ENCODE measurements around the gene FAM83D. TPM values are rescaled to one million over a fixed set of nuclear protein-coding genes. Genes with fewer than 3 reads are reported as not detected.

The FAM83D gene
- total RNA-seq, 3 donors from 2014 or later (not counting 1 experiment from before 2014, with no cell fraction given) = 1.1 to 2.7 (median 2.1) TPM

GRCh38 chr20:38986663-38987062, 60.4 kb downstream of the FAM83D start:
- intact Hi-C loops (cut with micrococcal nuclease) = no loop called here
- no peaks in the 10 kb centered on the region for H3K9me3 ChIP-seq (ENCODE audit: control insufficient read depth, insufficient read depth, low read length)
- DNase-seq (no peak), ATAC-seq (no peak)
- H3K4me1 Mint-ChIP-seq = peaks cover 8 to 13% of the 10 kb centered on the region in 2 donors
- no peak overlapping the region for H3K4me3 Mint-ChIP-seq
- TF ChIP-seq CTCF (IDR thresholded peaks at IDR 0.05) = no peak
- H3K27me3 Mint-ChIP-seq (ENCODE audit: low read depth in 2 of 2) = no peaks in the 10 kb centered on the region
- H3K27me3 ChIP-seq (ENCODE audit: control insufficient read depth, insufficient read depth, low read length) = no peaks in the 10 kb centered on the region
- H3K9me3 Mint-ChIP-seq = no peaks in the 10 kb centered on the region
- H3K4me1 ChIP-seq (ENCODE audit: control insufficient read depth, insufficient read depth, low read length) = no peaks in the 10 kb centered on the region
- H3K36me3 ChIP-seq (ENCODE audit: control insufficient read depth, insufficient read depth, low read length) = peaks cover 11% of the 10 kb centered on the region
- peaks cover 8% of the 10 kb centered on the region for H3K36me3 Mint-ChIP-seq
- no peak overlapping the region for H3K4me3 ChIP-seq (ENCODE audit: low read length)
- H3K27ac ChIP-seq (ENCODE audit: low read length) = no peak overlapping the region
- 91% methylated on average over 2 of the region's 2 CpGs for WGBS (ENCODE audit: insufficient coverage)
- H3K27ac Mint-ChIP-seq = no peak overlapping the region

- Histone ChIP-seq H3K4me3 (ENCODE audit: low read length) (no peak overlapping the region), H3K4me1 (ENCODE audit: control insufficient read depth, insufficient read depth, low read length) (no peaks in the 10 kb centered on the region), H3K27ac (ENCODE audit: low read length) (no peak overlapping the region), H3K36me3 (ENCODE audit: control insufficient read depth, insufficient read depth, low read length) (peaks cover 22% of the 10 kb centered on the region), H3K9me3 (ENCODE audit: control insufficient read depth, insufficient read depth, low read length) (no peaks in the 10 kb centered on the region), H3K27me3 (ENCODE audit: control insufficient read depth, insufficient read depth, low read length) (no peaks in the 10 kb centered on the region)
- no peak for TF ChIP-seq CTCF (IDR thresholded peaks at IDR 0.05)
- H3K9me3 Mint-ChIP-seq = no peaks in the 10 kb centered on the region
- H3K27ac Mint-ChIP-seq = no peak overlapping the region
- 74% methylated on average over 4 of the region's 4 CpGs for WGBS (ENCODE audit: insufficient coverage)
- ATAC-seq (no peak), DNase-seq (no peak)
- H3K36me3 Mint-ChIP-seq = peaks cover 8% of the 10 kb centered on the region
- H3K4me3 Mint-ChIP-seq = no peak overlapping the region
- intact Hi-C loops (cut with micrococcal nuclease) = no loop called here
- peaks cover 0 to 5% of the 10 kb centered on the region in 2 donors for H3K4me1 Mint-ChIP-seq
- no peaks in the 10 kb centered on the region for H3K27me3 Mint-ChIP-seq (ENCODE audit: low read depth in 2 of 2)
These were observed 61.6 kb downstream of the FAM83D start for GRCh38 chr20:38987777-38988176.

- H3K27ac ChIP-seq (ENCODE audit: low read length) = no peak overlapping the region
- H3K27me3 ChIP-seq (ENCODE audit: control insufficient read depth, insufficient read depth, low read length) = no peaks in the 10 kb centered on the region
- H3K4me3 Mint-ChIP-seq = no peak overlapping the region
- H3K36me3 ChIP-seq (ENCODE audit: control insufficient read depth, insufficient read depth, low read length) = peaks cover 26% of the 10 kb centered on the region
- no peaks in the 10 kb centered on the region for H3K27me3 Mint-ChIP-seq (ENCODE audit: low read depth in 2 of 2)
- TF ChIP-seq CTCF (IDR thresholded peaks at IDR 0.05) = no peak
- H3K9me3 Mint-ChIP-seq = no peaks in the 10 kb centered on the region
- no peak overlapping the region for H3K27ac Mint-ChIP-seq
- H3K36me3 Mint-ChIP-seq = peaks cover 8% of the 10 kb centered on the region
- no peak for DNase-seq
- H3K4me3 ChIP-seq (ENCODE audit: low read length) = no peak overlapping the region
- intact Hi-C loops (cut with micrococcal nuclease) = no loop called here
- WGBS (ENCODE audit: insufficient coverage) = no CpG with 5 or more reads among the region's 1 CpG
- peaks cover 0 to 5% of the 10 kb centered on the region in 2 donors for H3K4me1 Mint-ChIP-seq
- no peak for ATAC-seq
- H3K4me1 ChIP-seq (ENCODE audit: control insufficient read depth, insufficient read depth, low read length) = no peaks in the 10 kb centered on the region
- no peaks in the 10 kb centered on the region for H3K9me3 ChIP-seq (ENCODE audit: control insufficient read depth, insufficient read depth, low read length)
These were observed 64.5 kb downstream of the FAM83D start for GRCh38 chr20:38990728-38991127.
